GM21619 (cell line): ENCODE data around the gene TCTN1.
"Not testable (repeated sequence)": the region's sequence is repeated elsewhere in the genome, so short reads cannot be mapped to it uniquely, and the experiment has no call there.

ENCODE experiments used
- ATAC-seq: cut with Tn5 transposase; IDR thresholded peaks from one replicate; pipeline ENCODE4 v1.9.1; 2021; ENCODE audit not compliant: unreplicated experiment

TCTN1 gene

GRCh38 chr12:110585231-110585799 lies 28.6 kb upstream of the TCTN1 start:
- no peak for ATAC-seq

GRCh38 chr12:110587102-110587501 lies 26.8 kb upstream of the TCTN1 start:
- ATAC-seq: not testable (repeated sequence)

DNA sequence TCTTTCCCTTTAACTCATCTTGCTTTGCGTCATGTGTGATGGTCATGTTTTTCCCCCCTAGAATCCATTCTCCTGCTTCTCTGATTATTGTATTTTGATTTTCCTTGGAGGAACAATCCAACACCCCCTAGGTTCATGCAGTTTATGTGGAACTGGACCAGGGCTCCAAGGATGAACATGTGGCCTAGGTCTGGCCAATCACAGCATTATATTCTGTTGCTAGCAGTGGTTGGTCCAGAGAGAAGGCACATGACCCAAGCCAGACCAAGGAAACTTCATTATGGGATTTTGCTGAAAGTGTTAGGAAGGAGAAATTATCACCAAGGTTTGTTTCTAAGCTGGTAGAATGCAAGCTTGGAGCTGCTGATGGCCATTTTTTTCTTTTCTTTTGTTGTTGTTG lies 23.9 kb upstream of the TCTN1 start:
- ATAC-seq: no peak

- ATAC-seq: peak; percentile 67
These were observed 23.1 kb upstream of the TCTN1 start for GRCh38 chr12:110590806-110591326.

- ATAC-seq: peak; percentile 14
These were observed 22.4 kb upstream of the TCTN1 start for GRCh38 chr12:110591451-110592051.

DNA sequence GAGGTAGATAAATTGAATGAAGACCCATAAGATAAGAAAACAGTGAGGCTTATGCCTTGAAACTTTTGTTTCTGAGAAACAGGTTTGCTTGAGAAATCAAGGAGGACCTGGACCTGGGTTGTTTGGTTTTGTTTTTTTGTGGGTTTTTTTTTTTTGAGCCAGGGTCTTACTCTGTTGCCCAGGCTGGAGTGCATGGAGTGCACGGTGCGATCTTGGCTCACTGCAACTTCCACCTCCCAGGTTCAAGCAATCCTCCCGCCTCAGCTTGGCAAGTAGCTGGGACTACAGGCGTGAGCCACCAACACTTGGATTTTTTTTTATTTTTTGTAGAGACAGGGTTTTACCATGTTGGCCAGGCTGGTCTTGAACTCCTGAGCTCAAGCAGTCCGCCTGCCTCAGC lies 21.9 kb upstream of the TCTN1 start:
- no peak for ATAC-seq

DNA sequence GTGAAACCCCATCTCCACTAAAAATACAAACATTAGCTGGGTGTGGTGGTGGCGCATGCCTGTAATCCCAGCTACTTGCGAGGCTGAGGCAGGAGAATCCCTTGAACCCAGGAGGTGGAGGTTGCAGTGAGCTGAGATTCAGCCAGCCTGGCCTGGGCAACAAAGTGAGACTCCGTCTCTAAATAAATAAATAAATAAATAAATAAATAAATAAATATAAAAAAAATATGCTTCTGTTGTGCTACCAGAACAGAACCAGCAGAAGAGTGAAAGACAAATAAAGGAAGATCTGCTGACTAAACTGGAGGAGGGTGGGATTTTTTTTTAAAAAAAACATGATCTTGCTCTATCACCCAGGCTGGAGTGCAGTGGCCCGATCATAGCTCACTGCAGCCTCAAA lies 21.0 kb upstream of the TCTN1 start:
- not testable (repeated sequence) for ATAC-seq

DNA sequence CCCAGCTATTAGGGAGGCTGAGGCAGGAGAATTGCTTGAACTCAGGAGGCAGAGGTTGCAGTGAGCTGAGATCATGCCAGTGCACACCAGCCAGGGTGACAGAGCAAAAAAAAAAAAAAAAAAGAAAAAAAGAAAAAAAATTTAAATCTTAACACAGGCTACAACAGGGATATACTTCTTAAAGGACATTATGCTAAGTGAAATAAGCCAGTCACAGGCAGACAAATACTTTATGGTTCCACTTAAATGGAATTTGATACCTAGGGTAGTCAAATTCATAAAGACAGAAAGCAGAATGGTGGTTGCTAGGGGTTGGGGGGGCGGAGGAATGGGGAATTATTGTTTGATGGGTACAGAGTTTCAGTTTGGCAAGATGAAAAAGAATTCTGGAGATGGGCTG lies 16.0 kb upstream of the TCTN1 start:
- no peak for ATAC-seq

DNA sequence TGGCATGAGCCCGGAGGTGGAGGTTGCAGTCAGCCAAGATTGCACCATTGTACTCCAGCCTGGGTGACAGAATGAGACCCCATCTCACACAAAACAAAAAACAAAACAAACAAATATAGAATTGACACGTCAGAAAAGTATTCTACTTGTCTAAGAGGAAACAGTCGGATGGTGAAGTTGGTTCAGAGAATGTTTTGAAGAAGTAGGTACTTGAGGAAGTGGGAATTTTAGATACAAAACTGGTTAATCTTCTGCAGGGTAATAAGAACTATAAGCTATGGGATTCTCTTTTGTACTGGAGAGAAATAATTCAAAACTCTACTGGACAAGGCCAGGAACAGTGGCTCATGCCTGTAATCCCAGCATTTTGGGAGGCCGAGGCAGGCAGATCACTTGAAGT lies 14.6 kb upstream of the TCTN1 start:
- ATAC-seq: no peak

GRCh38 chr12:110600254-110600653 lies 13.7 kb upstream of the TCTN1 start:
- no peak for ATAC-seq

DNA sequence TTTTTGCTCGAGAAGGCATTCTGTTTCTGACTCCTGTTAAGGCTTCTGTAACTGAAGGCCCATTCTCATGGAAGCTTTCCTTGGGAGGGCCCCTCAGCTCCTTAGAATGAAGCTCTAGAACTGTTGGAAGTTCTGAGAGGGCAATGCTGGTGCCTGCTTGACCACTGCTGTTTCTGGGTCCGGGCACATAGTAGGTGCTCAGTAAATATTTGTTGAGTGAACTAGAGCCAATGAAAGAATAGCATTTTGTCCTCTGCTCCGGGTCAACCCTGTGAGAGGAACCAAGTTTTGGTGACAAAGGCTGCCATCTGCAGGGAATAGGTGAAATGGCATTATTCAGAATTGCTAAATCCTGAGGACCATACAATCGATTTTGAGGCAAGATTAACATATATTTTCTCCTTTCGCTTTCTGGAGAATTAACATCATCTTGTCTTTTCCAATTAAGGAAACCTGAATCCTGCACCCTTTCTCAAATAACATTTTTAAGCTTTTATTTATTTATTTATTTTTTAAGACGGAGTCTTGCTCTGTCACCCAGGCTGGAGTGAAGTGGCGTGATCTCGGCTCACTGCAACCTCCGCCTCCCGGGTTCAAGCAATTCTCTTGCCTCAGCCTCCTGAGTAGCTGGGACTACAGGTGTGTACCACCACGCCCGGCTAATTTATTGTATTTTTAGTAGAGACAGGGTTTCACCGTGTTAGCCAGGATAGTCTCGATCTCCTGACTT lies 11.7 kb upstream of the TCTN1 start:
- ATAC-seq: not testable (repeated sequence)

GRCh38 chr12:110606253-110606611 lies 7.7 kb upstream of the TCTN1 start:
- no peak for ATAC-seq

DNA sequence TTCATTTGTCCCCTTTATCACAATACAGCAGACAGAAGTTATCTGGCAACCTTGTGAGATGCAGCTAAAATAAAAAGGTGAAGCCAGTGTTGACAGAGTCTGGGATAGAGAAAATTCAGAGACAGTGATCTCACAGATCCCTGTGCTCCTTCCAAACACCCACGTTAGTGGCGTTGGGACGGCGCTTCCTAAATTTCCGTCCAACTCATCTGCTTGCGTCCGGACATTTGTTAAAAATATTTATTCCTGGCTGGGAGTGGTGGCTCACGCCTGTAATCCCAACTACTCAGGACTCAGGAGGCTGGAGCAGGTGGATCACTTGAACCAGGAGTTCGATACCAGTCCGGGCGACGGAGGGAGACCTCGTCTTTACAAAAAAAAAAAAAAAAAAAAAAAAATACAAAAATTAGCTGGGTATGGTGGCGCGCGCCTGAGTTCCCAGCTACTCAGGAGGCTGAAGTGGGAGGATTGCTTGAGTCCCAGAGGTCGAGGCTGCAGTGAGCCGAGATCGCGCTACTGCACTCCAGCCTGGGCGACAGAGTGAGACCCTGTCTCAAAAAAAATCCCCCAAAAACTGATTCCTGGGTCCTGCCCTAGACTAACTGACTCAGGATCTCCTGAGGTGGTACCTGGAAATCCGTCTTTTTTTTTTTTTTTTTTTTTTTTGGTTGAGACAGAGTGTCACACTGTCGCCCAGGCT lies 708 bp upstream of the TCTN1 start:
- ATAC-seq: no peak

GRCh38 chr12:110615171-110615570 lies 1.2 kb downstream of the TCTN1 start:
- ATAC-seq: no peak

DNA sequence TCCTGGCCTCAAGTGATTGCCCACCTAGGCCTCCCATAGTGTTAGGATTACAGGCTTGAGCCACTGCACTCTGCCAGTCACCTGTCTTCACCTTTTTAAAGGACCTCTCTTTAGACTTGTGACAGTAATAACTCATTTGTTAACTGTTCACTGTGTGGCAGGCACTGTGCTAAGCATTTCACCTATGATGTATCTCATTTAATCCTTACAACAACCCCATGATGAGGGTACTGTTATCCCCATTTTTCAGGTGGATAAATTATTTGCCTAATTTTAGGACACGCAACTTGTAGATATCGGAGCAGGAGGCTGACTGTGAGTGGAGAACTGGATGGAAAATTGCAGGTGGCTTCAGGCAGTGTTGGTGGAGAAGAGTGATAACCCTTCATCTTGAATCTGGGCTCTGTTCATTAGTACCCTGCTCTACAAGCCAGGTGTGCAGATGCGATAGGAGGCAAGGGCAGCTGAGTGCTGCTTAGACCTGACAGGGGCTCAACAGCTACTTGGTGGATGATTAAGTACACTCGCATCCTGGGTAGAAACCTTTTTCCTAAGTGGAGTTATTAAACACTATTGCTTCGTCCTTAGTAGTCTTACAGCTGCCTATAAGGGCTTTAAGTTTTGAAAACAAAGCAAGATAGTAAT lies 2.7 kb downstream of the TCTN1 start:
- no peak for ATAC-seq

- peak; percentile 55 for ATAC-seq
These were observed 5.6 kb downstream of the TCTN1 start for GRCh38 chr12:110619534-110619953.

GRCh38 chr12:110622582-110622981 lies 8.7 kb downstream of the TCTN1 start:
- ATAC-seq: no peak

DNA sequence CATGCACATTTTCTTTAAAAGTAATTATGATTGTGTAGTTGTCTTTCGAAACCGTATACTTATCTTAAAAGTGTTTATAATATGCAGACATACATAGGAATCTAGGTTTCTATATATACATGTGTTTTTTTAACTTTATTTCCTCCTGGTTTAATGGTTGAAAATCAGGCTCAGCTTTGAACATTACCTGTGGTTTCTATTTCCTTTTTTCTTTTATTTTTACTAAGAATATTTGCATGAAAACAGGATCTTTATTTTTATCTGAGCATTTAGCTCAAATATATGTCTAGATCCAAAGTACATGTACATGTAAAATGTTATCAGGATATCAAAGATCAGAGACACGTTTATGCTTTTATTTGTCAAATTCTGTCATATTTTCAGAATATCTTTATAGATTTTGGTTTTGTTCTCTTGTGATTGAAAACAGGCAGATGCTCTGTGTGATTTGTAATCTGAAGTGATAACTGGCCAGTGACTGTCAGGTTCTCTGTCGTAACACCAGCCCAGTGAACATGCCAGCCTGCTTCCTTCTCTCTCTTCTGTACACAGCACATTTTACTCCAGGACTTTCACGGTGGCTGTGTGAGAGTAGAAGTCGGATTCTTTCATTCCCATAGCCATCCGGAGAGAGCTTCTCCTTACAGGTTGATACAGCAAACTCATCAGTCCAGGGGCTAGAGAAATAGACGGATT lies 13.7 kb downstream of the TCTN1 start:
- ATAC-seq: no peak

DNA sequence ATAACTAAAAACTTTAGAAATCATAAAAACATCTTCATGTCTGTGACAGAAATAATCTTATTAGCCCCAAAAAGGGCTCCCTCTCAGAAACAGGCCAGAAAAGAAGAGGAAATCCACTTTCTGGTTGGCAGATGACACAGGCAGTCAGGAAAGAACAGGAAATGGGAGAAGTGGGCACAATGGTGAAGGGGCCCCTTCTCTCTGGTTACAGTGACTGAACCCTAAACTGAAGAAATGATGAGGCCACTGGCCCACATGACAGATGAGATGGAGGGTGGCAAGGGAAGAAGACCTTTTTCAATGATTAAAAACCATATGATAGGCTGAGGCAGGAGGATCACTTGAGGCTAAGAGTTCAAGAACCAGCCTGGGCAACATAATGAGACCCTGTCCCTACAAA lies 21.1 kb downstream of the TCTN1 start:
- ATAC-seq: no peak

- no peak for ATAC-seq
These were observed 22.6 kb downstream of the TCTN1 start for GRCh38 chr12:110636516-110636915.
